SJSA1 (cell line): ENCODE data around the gene TMEM176A. TPM values are rescaled to one million over a fixed set of nuclear protein-coding genes. Genes with fewer than 3 reads are reported as not detected.

ENCODE experiments used
- DNase-seq, 2 experiments: peaks; one replicate each; pipeline ENCODE4 v3.0.0-alpha.2; 2015 to 2020; ENCODE audit warnings: low spot score in 2 of 2, low read depth in 1 of 2
- H3K27ac ChIP-seq: fragments of 250-450 bp; sonication (Bioruptor Pico); 2 replicates; pipeline ENCODE4 v1.5.1; 2020; ENCODE audit warnings: mild to moderate bottlenecking, moderate library complexity
- H3K27me3 ChIP-seq: fragments of 250-450 bp; sonication (Bioruptor Pico); replicated peaks from 2 replicates; pipeline ENCODE4 v1.5.1; 2020; ENCODE audit warnings: mild to moderate bottlenecking, moderate library complexity
- H3K36me3 ChIP-seq: fragments of 250-450 bp; sonication (Bioruptor Pico); 2 replicates; pipeline ENCODE4 v1.5.1; 2020; ENCODE audit warnings: mild to moderate bottlenecking
- H3K4me1 ChIP-seq: fragments of 250-450 bp; sonication (Bioruptor Pico); replicated peaks from 2 replicates; pipeline ENCODE4 v1.6.1; 2021; ENCODE audit warnings: mild to moderate bottlenecking
- H3K4me3 ChIP-seq: fragments of 250-450 bp; sonication (Bioruptor Pico); 2 replicates; pipeline ENCODE4 v1.5.1; 2020; ENCODE audit warnings: mild to moderate bottlenecking
- H3K9me3 ChIP-seq: fragments of 250-450 bp; sonication (Bioruptor Pico); replicated peaks from 2 replicates; pipeline ENCODE4 v1.5.1; 2020; ENCODE audit warnings: mild to moderate bottlenecking
- total RNA-seq: library from RNA; depleted of rRNA; stranded (reverse); fragments of >200 nt; shearing (Covaris generic); gene quantifications from 2 replicates; pipeline ENCODE4 v1.2.3, GENCODE V29; 2014; rRNA removed

The TMEM176A gene
- total RNA-seq, 1 experiment from 2014 or later, result not detected

DNA sequence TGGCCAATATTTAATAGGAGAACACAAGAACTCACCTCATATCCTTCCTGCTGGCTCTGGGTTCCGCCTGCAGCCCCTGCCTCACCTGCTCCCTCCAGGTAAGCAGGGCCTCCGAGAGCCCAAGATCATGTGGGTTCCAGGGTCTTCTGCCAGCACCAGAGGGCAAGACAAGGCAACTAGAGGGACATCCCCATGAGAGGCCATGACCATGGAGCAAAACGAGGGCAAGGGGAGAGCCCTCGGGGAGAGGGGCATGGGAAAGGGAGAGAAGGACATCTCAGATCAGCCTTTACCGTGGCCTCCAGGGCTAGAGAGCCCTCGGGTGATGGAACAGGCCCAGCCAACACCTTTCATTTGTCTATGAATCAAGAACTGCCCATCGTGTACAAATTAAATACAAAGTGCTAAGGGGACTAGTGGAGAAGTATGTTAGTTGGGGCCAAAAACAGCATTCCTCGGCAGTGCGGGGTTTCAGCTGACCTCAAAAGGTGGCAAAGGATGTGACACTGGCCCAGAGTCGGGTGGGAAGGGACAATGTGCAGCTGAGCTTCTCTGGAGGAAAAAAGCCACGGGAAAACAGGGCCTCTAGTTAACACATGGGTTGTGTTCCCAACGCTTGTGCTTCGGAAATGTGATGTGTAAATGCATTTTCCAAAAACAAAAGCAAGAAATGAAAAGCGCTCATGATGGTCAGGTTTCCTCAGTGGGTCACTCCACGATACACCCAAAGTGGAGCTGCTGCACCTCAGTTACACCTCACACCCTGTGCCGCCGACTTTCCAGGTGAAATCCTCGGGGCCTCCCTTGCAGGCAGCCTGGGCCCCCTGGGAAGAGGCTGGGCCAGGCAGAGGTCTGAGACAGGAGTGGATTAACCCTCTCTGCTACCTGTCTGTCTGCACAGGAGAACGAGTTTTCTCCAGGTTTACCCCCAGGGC lies 53.8 kb downstream of the TMEM176A start:
- Histone ChIP-seq H3K36me3 (no peaks in the 10 kb centered on the region), H3K27me3 (peaks cover 19% of the 10 kb centered on the region), H3K9me3 (no peaks in the 10 kb centered on the region), H3K4me1 (no peaks in the 10 kb centered on the region), H3K27ac (no peak overlapping the region), H3K4me3 (no peak overlapping the region)
- peak in 1 of 2 experiments; percentile 32 for DNase-seq

Other genes with a start within 250 kb of the TMEM176A start
- gene GIMAP4, start 233.4 kb upstream of the TMEM176A start, total RNA-seq, result not detected in 2 replicates
- not detected in 2 replicates for gene GIMAP6, start 168.4 kb upstream of the TMEM176A start, total RNA-seq
- gene GIMAP2, start 115.1 kb upstream of the TMEM176A start, total RNA-seq, result 0.76 TPM in 1 of 2 replicates, not detected in the other
- gene GIMAP1, start 84.2 kb upstream of the TMEM176A start, total RNA-seq, result not detected in 2 replicates
- not detected in 2 replicates for gene GIMAP5, start 63.4 kb upstream of the TMEM176A start, total RNA-seq
- not detected in 2 replicates for gene TMEM176B, start 405 bp upstream of the TMEM176A start, total RNA-seq
- not detected in 2 replicates for gene AOC1, start 51.7 kb downstream of the TMEM176A start, total RNA-seq
- not detected in 2 replicates for gene KCNH2, start 177.6 kb downstream of the TMEM176A start, total RNA-seq
- gene NOS3, start 190.2 kb downstream of the TMEM176A start, total RNA-seq, result not detected in 2 replicates
- gene ATG9B, start 223.7 kb downstream of the TMEM176A start, total RNA-seq, result not detected in 2 replicates
- gene ABCB8, start 227.7 kb downstream of the TMEM176A start, total RNA-seq, result 24.6 and 38.2 TPM in 2 replicates
- not detected in 2 replicates for gene ASIC3, start 247.8 kb downstream of the TMEM176A start, total RNA-seq